AG10803 (cell line): Measurements from ENCODE around the gene FAM180B.

Experiments used
- DNase-seq: peaks from one replicate; pipeline ENCODE4 v3.0.0; 2010; ENCODE audit warnings: low read depth
- H3K4me3 ChIP-seq: 2 replicates; pipeline ENCODE4 v1.5.1; 2011; ENCODE audit warnings: mild to moderate bottlenecking, low read length, control low read depth
- CTCF ChIP-seq: conservative IDR thresholded peaks from 2 replicates; pipeline ENCODE4 v1.5.1; 2011; ENCODE audit warnings: mild to moderate bottlenecking, low read length, control low read depth, inconsistent platforms

The FAM180B gene

GRCh38 chr11:47583844-47584243 lies 2.6 kb upstream of the FAM180B start:
- H3K4me3 ChIP-seq: no peak overlapping the region
- TF ChIP-seq CTCF: no peak
- no peak for DNase-seq

DNA sequence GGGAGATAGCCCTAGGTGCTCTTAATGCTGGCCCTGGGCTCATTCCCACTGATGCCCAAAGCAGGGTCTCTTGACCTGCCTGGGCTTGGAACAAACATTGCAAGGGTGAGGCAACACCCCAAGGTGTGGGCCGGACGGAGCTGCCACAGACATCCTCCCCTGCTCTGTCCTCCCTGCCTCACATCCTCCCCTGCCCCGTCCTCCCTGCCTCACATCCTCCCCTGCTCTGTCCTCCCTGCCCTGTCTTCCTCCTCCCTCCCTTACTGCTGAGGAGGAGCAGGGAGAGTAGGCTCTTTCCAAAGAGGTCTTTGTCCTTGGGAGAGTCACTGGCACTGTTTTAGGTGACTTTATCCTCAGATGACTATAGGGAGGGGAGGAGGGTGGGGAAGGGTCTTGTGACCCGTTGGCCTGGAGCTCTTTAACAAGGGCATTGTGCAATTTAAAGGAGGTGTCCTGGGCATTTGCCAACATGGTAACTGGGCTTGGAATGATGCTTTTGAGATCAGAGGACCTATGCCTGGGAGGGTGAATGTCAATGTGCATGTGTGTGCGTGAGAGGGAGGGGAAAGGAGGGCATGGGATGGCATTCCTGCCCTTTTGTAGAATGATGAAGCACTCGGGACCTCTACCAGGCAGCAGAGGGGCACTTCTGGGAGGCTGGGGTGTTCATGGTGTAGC lies 700 bp downstream of the FAM180B start:
- H3K4me3 ChIP-seq: no peak overlapping the region
- DNase-seq: no peak
- TF ChIP-seq CTCF: no peak

DNA sequence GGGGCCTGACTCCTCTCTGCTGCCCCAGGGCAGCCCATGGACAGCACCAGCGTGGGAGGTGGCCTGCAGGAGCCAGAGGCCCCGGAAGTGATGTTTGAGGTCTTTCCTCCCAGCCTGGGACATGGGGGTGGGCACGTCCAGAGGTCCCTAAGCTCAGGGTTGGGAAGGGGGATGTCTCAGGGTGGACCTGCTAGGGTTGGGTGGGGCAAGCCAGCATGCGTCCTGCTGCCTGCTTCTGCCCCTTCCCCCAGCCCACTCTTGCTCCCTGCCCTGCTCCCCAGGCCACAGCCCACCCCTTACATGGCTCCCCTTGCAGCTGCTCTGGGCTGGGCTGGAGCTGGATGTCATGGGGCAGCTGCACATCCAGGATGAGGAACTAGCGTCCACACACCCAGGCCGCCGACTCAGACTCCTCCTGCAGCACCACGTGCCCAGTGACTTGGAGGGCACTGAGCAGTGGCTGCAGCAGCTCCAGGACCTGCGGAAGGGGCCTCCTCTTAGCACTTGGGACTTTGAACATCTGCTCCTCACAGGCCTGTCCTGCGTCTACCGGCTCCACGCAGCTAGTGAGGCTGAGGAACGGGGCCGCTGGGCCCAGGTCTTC lies 1.3 kb downstream of the FAM180B start:
- no peak overlapping the region for H3K4me3 ChIP-seq
- TF ChIP-seq CTCF: no peak
- no peak for DNase-seq

DNA sequence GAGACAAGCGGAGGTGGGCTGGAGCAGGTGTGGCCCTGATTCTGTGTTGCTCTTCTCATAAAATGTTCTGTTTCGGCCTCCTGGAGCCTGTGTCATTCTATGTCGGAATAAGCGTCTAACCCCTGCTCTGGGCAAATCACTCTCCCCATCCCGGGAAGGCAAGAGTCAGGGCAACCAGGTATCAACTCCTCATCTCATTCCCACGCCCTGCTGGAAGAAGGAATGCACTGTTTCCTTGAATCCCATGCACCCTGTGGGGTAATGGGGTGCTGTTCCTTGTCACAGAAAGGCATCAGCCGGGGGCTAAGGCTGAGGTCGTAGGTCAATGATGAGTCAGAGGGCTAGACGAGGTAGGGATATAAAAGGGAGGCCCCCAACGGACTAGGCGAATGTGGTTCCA lies 2.6 kb downstream of the FAM180B start:
- no peak for DNase-seq
- no peak overlapping the region for H3K4me3 ChIP-seq
- no peak for TF ChIP-seq CTCF

GRCh38 chr11:47589584-47589976 lies 3.1 kb downstream of the FAM180B start:
- no peak for DNase-seq
- no peak overlapping the region for H3K4me3 ChIP-seq

DNA sequence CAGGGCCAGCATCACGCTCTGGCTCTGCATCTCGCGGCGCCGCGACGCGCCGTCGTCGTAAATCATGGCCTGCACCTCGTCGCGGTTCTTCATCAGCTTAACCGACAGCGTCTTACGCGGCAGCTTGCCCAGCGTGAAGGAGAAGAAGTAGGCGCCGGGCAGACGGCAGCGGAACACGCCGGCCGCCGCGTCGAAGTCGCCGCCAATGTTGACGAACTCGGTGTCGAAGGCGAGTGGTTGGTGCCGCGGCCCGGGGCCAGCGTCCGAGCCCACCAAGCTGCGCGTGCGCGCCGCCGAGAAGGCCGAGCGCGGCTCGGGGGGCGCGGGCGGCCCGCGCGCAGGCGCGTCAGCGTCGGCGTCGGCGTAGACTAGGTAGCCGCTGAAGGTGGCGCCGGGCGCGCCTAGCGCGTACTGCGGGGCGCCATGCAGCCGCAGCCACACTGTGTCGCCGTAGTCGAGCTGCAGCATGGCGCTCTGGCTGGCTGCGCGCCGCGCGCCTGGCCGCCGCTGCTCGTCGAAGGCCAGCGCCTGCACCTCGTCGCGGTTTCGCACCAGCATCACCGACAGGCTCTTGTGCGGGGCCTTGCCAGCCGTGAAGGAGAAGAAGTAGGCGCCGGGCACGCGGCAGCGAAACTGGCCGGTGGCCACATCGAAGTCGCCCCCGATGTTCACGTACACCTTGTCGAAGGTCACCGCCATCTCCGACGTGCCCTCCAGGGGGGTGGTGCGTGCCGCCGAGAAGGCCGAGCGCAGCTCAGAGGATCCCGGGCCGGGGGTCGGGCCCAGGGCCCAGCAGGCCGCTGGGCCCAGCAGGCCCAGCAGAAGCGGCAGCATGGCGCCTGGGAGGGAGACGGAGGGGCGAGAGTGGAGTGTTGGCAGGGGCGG lies 3.7 kb downstream of the FAM180B start:
- no peak for DNase-seq
- H3K4me3 ChIP-seq: no peak overlapping the region
- TF ChIP-seq CTCF: no peak

More at GRCh38 chr11:47589584-47589976, 3.1 kb downstream of the FAM180B start:
- no peak for TF ChIP-seq CTCF

GRCh38 chr11:47591764-47592163 lies 5.3 kb downstream of the FAM180B start:
- DNase-seq: no peak
- TF ChIP-seq CTCF: no peak
- no peak overlapping the region for H3K4me3 ChIP-seq
